SHP77 (cell line): ENCODE results near the gene AKAP1.

Source experiments
- DNase-seq, 2 experiments: peaks; one replicate each; lab custom pipeline; 2025; lab: John Stamatoyannopoulos, UW

Gene AKAP1

GRCh38 chr17:57164814-57165213, 79.8 kb downstream of the AKAP1 start:
- no peak for DNase-seq

DNA sequence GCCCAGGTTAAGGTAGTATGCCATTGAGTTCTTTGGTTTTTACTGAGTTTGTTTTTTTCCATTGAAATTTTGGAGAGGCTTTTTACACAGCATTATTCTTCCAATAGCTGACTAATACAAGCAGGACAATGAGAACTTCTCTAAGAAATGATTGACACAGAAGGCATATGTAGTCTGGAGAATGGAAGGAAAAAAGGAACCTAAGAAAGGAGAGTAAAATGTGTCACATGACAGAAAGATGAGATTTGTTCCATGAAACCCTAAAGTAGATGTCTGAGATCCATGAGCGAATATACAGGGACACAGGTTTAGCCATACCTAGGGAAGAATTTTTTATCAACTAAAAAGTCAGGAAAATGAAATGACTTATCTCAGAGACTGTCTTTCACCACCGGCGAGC, 80.7 kb downstream of the AKAP1 start:
- DNase-seq: no peak

DNA sequence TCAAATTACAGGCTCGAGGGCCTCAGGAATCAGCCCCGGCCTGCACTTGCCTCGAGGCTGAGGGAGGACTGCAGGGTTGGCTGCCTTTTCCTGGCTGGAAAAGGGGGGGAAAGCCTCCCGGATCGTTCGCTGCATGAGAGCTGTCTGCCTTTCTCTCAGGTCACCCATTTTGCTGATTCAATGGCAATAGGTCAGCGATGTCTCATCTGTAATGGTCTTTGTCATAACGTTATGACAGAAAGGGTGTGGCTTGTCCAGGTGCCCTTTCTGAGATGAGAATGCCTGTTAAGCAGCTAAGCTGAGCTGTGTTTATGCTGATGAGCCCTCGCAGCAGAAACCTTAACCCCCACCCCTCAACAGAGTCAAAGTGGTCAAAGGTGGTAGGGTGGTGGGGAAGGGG, 81.8 kb downstream of the AKAP1 start:
- DNase-seq: no peak

DNA sequence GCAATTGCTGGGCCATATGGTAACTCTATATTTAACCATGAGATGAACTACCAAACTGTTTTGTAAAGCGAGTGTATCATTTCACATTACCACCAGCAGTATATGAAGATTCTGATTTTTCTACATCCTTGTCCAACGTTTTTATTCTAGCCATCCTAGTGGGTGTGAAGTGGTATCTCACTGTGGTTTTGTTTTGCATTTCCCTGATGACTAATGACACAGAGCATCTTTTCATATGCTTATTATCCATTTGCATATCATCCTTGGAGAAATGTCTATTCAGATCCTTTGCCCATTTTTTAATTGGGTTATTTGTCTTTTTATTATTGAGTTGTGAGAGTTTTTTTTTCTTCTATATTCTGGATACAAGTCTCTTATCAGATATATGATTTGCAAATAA, 83.6 kb downstream of the AKAP1 start:
- DNase-seq: no peak

- no peak for DNase-seq
Measured at GRCh38 chr17:57170866-57171265, 85.8 kb downstream of the AKAP1 start.
